IMR-90 (cell line): ENCODE results near the gene CFAP299. TPM values are rescaled to one million over a fixed set of nuclear protein-coding genes. Genes with fewer than 3 reads are reported as not detected.

ENCODE experiments used
- ATAC-seq: fragments of 200-7000 bp; cut with Tn5 transposase; 2 replicates; pipeline ENCODE4 v1.9.1; 2020; ENCODE audit warnings: low read depth, mild to moderate bottlenecking, moderate library complexity
- BruUV-seq: library from RNA; stranded (reverse); fragments of 400-500 nt; replicated peaks from 2 replicates; lab custom pipeline; 2021; lab: Mats Ljungman, UMichigan
- CTCF ChIA-PET: fragments of 300-600 bp; formaldehyde crosslinking; extraction: SDS; loops from one replicate; lab custom pipeline; 2021; ENCODE audit warnings: antibody characterized with exemption; lab: Yijun Ruan, JAX
- POLR2A ChIA-PET: fragments of 300-600 bp; sonication (Branson Sonifier 250); formaldehyde crosslinking; loops from one replicate; lab custom pipeline; 2022; ENCODE audit warnings: antibody characterized with exemption; ENCODE audit not compliant: unreplicated experiment; lab: Charles Lee
- DNase-seq: peaks from one replicate; pipeline ENCODE4 v3.0.0; 2013
- H2AFZ ChIP-seq: replicated peaks from 2 replicates; pipeline ENCODE3; 2013; ENCODE audit warnings: low read length, mild to moderate bottlenecking; ENCODE audit not compliant: poor library complexity
- H2AK5ac ChIP-seq: 2 replicates; pipeline ENCODE4 v1.6.1; 2013; ENCODE audit warnings: low read depth, low read length, inconsistent platforms
- H2AK9ac ChIP-seq: replicated peaks from 2 replicates; pipeline ENCODE3; 2013; ENCODE audit warnings: mild to moderate bottlenecking, low read depth, low read length, moderate library complexity; ENCODE audit not compliant: poor library complexity
- H2BK120ac ChIP-seq: 2 replicates; pipeline ENCODE4 v1.6.1; 2013; ENCODE audit warnings: low read depth, low read length, inconsistent platforms
- H2BK15ac ChIP-seq: 3 replicates; pipeline ENCODE4 v1.6.1; 2013; ENCODE audit warnings: low read depth, low read length, inconsistent platforms
- H2BK20ac ChIP-seq: 2 replicates; pipeline ENCODE4 v1.6.1; 2013; ENCODE audit warnings: low read depth, mild to moderate bottlenecking, inconsistent platforms, low read length, moderate library complexity
- H2BK5ac ChIP-seq: 2 replicates; pipeline ENCODE4 v1.6.1; 2013; ENCODE audit warnings: mild to moderate bottlenecking, low read depth, low read length, inconsistent platforms; ENCODE audit not compliant: poor library complexity, severe bottlenecking
- H3K14ac ChIP-seq: replicated peaks from 2 replicates; pipeline ENCODE4 v1.6.1; 2013; ENCODE audit warnings: low read depth, low read length, inconsistent platforms
- H3K18ac ChIP-seq: 2 replicates; pipeline ENCODE4 v1.6.1; 2013; ENCODE audit warnings: low read depth, low read length, control low read depth
- H3K23ac ChIP-seq: 2 replicates; pipeline ENCODE4 v1.6.1; 2013; ENCODE audit warnings: low read depth, low read length, inconsistent platforms
- H3K27ac ChIP-seq: 2 replicates; pipeline ENCODE4 v1.5.1; 2013; ENCODE audit warnings: mild to moderate bottlenecking, control low read depth, low read length; ENCODE audit not compliant: insufficient read depth
- H3K27me3 ChIP-seq: 2 replicates; pipeline ENCODE4 v1.6.1; 2013; ENCODE audit warnings: low read length; ENCODE audit not compliant: control insufficient read depth, insufficient read depth
- H3K36me3 ChIP-seq: 2 replicates; pipeline ENCODE4 v1.6.1; 2013; ENCODE audit warnings: low read length, mixed read lengths; ENCODE audit not compliant: control insufficient read depth, insufficient read depth
- H3K4ac ChIP-seq: 2 replicates; pipeline ENCODE4 v1.6.1; 2013; ENCODE audit warnings: low read depth, low read length, inconsistent platforms
- H3K4me1 ChIP-seq: 2 replicates; pipeline ENCODE4 v1.6.1; 2013; ENCODE audit warnings: low read length, mixed read lengths; ENCODE audit not compliant: control insufficient read depth, insufficient read depth
- H3K4me2 ChIP-seq: 2 replicates; pipeline ENCODE4 v1.6.1; 2013; ENCODE audit warnings: low read depth, mild to moderate bottlenecking, control low read depth, low read length, moderate library complexity
- H3K4me3 ChIP-seq: 2 replicates; pipeline ENCODE4 v1.5.1; 2013; ENCODE audit warnings: low read depth, mild to moderate bottlenecking, control low read depth, low read length, moderate library complexity; ENCODE audit not compliant: insufficient read depth
- H3K56ac ChIP-seq: 2 replicates; pipeline ENCODE4 v1.6.1; 2013; ENCODE audit warnings: low read length, inconsistent platforms; ENCODE audit not compliant: insufficient read depth; ENCODE audit errors: extremely low read depth
- H3K79me1 ChIP-seq, 2 experiments: 2 replicates each; pipeline ENCODE4 v1.6.1; 2013; ENCODE audit warnings: low read length in 2 of 2, inconsistent platforms in 1 of 2, low read depth in 1 of 2
- H3K9ac ChIP-seq: 2 replicates; pipeline ENCODE4 v1.6.1; 2013; ENCODE audit warnings: low read depth, low read length, control low read depth
- H3K9me1 ChIP-seq: 2 replicates; pipeline ENCODE4 v1.6.1; 2013; ENCODE audit warnings: low read length, inconsistent platforms; ENCODE audit not compliant: insufficient read depth
- H3K9me3 ChIP-seq: 2 replicates; pipeline ENCODE4 v1.6.1; 2013; ENCODE audit warnings: low read length; ENCODE audit not compliant: control insufficient read depth, insufficient read depth
- H4K20me1 ChIP-seq: 2 replicates; pipeline ENCODE4 v1.6.1; 2013; ENCODE audit warnings: low read length, inconsistent platforms; ENCODE audit not compliant: insufficient read depth
- H4K5ac ChIP-seq: 2 replicates; pipeline ENCODE4 v1.6.1; 2013; ENCODE audit warnings: mild to moderate bottlenecking, low read depth, low read length, control low read depth
- H4K8ac ChIP-seq, 2 experiments: 2 replicates each; pipeline ENCODE4 v1.6.1; 2013; ENCODE audit warnings: low read depth in 2 of 2, low read length in 2 of 2, control low read depth in 1 of 2, inconsistent platforms in 1 of 2
- H4K91ac ChIP-seq: 2 replicates; pipeline ENCODE4 v1.6.1; 2013; ENCODE audit warnings: low read depth, low read length, inconsistent platforms; ENCODE audit not compliant: insufficient read depth
- CEBPB ChIP-seq: IDR thresholded peaks from 2 replicates; pipeline ENCODE4 v1.6.1; 2012; ENCODE audit warnings: low read depth, low read length, improper control_type of control experiment
- CTCF ChIP-seq: conservative IDR thresholded peaks from 2 replicates; pipeline ENCODE4 v1.5.1; 2012; ENCODE audit warnings: mild to moderate bottlenecking, low read depth, low read length, improper control_type of control experiment
- ELK1 ChIP-seq: fragments of 150-350 bp; IDR thresholded peaks from 2 replicates; pipeline ENCODE4 v1.6.1; 2016; ENCODE audit warnings: low read depth, mild to moderate bottlenecking, low read length, moderate library complexity, borderline replicate concordance
- MXI1 ChIP-seq: IDR thresholded peaks from 2 replicates; pipeline ENCODE4 v1.6.1; 2012; ENCODE audit warnings: low read depth, mild to moderate bottlenecking, low read length, moderate library complexity, borderline replicate concordance
- NFE2L2 ChIP-seq: fragments of 150-350 bp; IDR thresholded peaks from 2 replicates; pipeline ENCODE4 v1.6.1; 2016; ENCODE audit warnings: low read depth, mild to moderate bottlenecking, low read length
- SMC3 ChIP-seq: fragments of 150-350 bp; IDR thresholded peaks from 2 replicates; pipeline ENCODE4 v1.6.1; 2016; ENCODE audit warnings: low read depth, mild to moderate bottlenecking, antibody characterized with exemption, low read length, moderate library complexity
- dilution Hi-C: fragments of 300-500 bp; cut with HindIII; formaldehyde crosslinking; loops from one replicate; pipeline ENCODE4 v1.14.3; 2018; ENCODE audit warnings: low sequenced_read_pairs; ENCODE audit not compliant: unreplicated experiment
- in situ Hi-C: fragments of 300-500 bp; cut with MboI; formaldehyde crosslinking; loops from 3 replicates; pipeline ENCODE4 v1.14.3; 2019; ENCODE audit warnings: low sequenced_read_pairs, inconsistent platforms, mixed read lengths
- intact Hi-C: fragments of 100-400 bp; cut with micrococcal nuclease; formaldehyde crosslinking; loops from 2 replicates; pipeline ENCODE4 v1.10.0; 2022
- polyA plus RNA-seq, 3 experiments: library from polyadenylated mRNA; depleted of rRNA; stranded (reverse); fragments of >200 nt; gene quantifications; 2 replicates each; pipeline ENCODE4 v1.2.3, GENCODE V29; 2012; ENCODE audit warnings: low replicate concordance in 1 of 3
- total RNA-seq: library from RNA; depleted of rRNA; stranded (reverse); fragments of >200 nt; gene quantifications from 2 replicates; pipeline ENCODE4 v1.2.3, GENCODE V29; 2012

The CFAP299 gene
- total and polyA plus RNA-seq, 2 of the 4 experiments (the other 2 are of a cell fraction) = 1.0 to 1.1 TPM

GRCh38 chr4:80918004-80918403 is 582.5 kb downstream of the CFAP299 start:
- no peaks in the 10 kb centered on the region for H3K9me1 ChIP-seq
- no peak overlapping the region for H3K4ac ChIP-seq
- no peak overlapping the region for H2BK120ac ChIP-seq
- no peak overlapping the region for H3K23ac ChIP-seq
- H2BK15ac ChIP-seq = no peak overlapping the region
- H3K27me3 ChIP-seq = no peaks in the 10 kb centered on the region
- in situ Hi-C loops = no loop called here
- H2AFZ ChIP-seq = no peak overlapping the region
- H3K36me3 ChIP-seq = no peaks in the 10 kb centered on the region
- no peak overlapping the region for H3K14ac ChIP-seq
- intact Hi-C loops = no loop called here
- peak; percentile 52 for DNase-seq
- H3K9ac ChIP-seq = no peak overlapping the region
- no peak overlapping the region for H3K56ac ChIP-seq
- H4K5ac ChIP-seq = no peak overlapping the region
- no peak overlapping the region for H3K27ac ChIP-seq
- H3K4me2 ChIP-seq = no peak overlapping the region
- H4K91ac ChIP-seq = no peak overlapping the region
- H3K18ac ChIP-seq = no peak overlapping the region
- no TSS peak for BruUV-seq
- POLR2A ChIA-PET = no interaction called here
- no peak overlapping the region for H2AK9ac ChIP-seq
- no peak overlapping the region for H4K8ac ChIP-seq
- H3K79me1 ChIP-seq = no peaks in the 10 kb centered on the region
- H2BK5ac ChIP-seq = no peak overlapping the region
- no peak for TF ChIP-seq MXI1
- TF ChIP-seq CTCF = no peak
- TF ChIP-seq CEBPB = peak; percentile 77
- no peak for TF ChIP-seq ELK1
- TF ChIP-seq SMC3 = no peak
- no peak for TF ChIP-seq NFE2L2
- H3K4me1 ChIP-seq = no peaks in the 10 kb centered on the region
- no peaks in the 10 kb centered on the region for H4K20me1 ChIP-seq
- ATAC-seq = peak; percentile 27; the same call in 1 of the 2 replicates
- no peaks in the 10 kb centered on the region for H3K9me3 ChIP-seq
- no peak overlapping the region for H2AK5ac ChIP-seq
- CTCF ChIA-PET = no interaction called here
- no peak overlapping the region for H3K4me3 ChIP-seq
- no peak overlapping the region for H2BK20ac ChIP-seq
- dilution Hi-C loops = no loop called here
